Stimulated activated CD4-positive, alpha-beta T cell treated with anti-CD3 and anti-CD28 coated beads, Interleukin-2, amount 100 ng/mL, for 4 hours (primary cell): Measurements from ENCODE around the gene ZNF740.

Experiments
- DNase-seq: peaks from one replicate; pipeline ENCODE4 v3.0.0-alpha.2; 2020; ENCODE audit warnings: low read depth

ZNF740 gene

GRCh38 chr12:53214221-53214620, 33.7 kb downstream of the ZNF740 start:
- DNase-seq, result no peak

- DNase-seq, result no peak
Observed at GRCh38 chr12:53214687-53215455, 34.3 kb downstream of the ZNF740 start.

- DNase-seq, result no peak
Observed at GRCh38 chr12:53215497-53215896, 35.0 kb downstream of the ZNF740 start.

- DNase-seq, result no peak
Observed at GRCh38 chr12:53217051-53217930, 36.8 kb downstream of the ZNF740 start.

GRCh38 chr12:53217931-53218307, 37.4 kb downstream of the ZNF740 start:
- DNase-seq, result no peak

DNA sequence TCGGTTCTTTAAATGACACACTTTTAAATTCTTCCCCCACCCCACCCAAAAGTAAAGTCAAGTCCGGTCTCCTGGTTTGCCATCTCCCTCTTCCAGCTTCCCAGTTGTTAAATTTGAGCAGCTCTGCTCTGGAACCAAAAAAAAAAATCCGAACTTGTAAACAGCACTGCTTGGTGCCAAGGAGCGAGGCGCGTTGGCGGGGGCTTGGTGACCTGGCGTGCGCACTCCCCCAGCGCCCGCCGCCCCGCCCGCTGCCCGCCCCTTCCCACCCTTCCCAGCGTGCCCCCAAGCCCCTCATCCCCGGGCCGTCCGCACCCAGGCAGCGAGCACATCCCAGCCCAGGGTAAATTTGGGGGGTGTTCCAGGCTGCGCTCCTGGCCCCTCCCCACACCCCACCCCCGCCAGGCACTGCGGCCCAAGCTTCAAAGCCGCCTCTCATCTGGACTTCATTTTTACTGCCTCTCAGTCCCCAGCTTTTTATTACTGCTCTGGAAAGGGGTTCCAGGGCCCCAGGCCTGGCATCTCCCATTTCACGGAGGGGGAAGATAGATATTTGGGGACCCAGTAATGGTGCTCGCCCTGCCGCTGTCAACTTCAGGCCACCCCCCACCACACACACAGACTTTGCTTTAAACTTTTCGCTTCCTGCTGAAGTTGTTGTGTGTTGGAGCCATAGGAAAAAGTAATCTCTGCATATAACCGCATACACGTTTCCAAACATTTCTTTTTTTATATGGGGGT, 38.2 kb downstream of the ZNF740 start:
- DNase-seq, result no peak

DNA sequence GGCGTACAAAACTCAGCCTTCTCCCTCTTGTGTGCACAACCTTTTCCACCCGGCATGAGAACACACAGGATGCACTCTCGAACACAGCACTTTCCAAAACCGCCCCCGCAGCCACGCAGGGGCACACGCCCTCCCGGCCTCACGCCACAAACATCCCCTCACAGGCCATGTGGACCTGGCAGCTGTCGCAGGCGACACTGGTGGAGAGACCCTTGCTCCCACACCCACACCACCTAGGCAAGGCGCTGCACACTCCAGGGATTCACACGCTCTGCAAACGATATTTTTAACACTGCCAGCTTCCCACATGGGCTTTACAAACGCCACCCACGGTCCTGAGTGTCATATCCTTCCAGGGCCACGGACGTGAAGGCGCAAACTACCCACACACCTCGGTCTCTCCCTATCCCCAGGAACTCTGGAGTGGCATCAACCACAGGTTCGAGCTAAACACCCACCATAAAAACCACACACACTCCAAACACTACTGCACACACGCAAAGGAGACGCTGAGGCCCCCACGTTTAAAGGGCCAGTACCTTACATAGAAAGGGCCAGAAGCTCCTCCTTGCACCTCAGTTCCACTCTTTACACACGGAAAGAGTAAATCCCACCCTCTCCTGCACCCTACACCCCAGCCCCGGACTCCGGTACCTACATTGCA, 38.9 kb downstream of the ZNF740 start:
- DNase-seq, result peak; percentile 58

GRCh38 chr12:53219956-53220693, 39.6 kb downstream of the ZNF740 start:
- DNase-seq, result peak; percentile 55

DNA sequence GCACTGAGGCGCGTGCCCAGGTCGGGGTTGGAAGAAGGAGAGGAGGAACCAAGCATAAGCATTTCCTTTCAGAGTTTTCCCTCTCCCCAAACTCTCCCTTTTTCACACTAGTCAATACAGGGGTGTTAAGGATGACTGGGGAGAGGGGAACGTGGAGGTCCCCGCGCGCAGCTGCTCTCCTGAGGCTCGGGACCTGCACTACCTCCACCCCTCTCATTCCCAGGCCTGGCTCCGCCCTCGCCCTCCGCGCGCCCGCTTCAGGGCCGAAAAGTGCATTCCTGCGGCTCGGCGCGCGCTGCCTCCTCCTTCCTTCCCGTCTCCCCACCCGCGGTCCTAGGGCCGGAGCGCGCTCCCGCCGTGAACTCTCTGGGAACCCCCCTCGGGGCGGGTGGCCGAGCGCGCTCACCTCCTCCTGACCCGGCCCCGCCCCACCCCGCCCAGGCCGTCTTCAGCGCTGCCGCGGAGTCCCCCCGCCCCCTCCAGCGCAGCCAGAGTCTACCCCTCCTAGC, 40.2 kb downstream of the ZNF740 start:
- peak; percentile 53 for DNase-seq

DNA sequence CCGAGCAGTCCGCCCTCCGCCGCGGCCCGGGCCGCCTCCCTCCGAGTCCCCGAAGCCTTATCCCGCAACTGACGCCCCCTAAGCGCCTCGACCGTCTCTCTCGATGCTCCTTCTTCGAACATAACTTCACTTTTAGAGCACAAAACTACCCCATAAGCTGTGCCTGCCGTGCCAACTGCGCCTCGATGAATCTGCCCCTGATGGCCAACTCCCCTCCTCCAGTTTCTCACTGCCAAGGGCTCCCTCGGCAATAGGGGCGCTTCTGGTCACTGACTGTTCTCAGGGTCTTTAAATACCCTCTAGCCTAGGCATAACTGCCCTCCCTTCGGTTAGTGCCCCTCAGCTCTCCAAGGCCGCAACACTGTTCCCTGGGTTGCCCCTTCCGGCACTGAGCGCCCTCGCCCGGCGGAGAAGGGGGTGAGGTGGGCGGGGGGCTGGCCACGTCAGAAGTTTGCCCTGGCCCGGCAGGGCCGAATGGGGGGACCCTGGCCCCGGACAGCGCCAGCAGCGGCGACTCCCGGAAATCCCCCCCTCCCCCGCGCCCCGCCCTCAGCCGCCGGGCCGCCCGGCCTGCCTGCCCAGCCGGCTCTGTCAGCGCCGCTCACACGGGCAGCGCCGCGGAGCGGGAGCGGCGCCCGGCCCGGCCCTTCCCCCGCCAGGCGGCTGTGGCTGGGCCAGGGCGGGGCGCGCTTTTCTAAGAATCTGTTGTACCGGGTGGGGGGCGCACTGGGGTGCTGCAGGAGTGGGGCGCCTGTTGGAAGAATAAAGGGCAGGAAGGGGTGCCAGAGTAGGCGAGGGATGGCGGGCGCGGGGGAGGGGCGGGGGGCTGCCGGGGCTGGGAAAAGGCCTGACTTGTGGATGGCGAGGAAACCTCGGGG, 40.9 kb downstream of the ZNF740 start:
- no peak for DNase-seq

DNA sequence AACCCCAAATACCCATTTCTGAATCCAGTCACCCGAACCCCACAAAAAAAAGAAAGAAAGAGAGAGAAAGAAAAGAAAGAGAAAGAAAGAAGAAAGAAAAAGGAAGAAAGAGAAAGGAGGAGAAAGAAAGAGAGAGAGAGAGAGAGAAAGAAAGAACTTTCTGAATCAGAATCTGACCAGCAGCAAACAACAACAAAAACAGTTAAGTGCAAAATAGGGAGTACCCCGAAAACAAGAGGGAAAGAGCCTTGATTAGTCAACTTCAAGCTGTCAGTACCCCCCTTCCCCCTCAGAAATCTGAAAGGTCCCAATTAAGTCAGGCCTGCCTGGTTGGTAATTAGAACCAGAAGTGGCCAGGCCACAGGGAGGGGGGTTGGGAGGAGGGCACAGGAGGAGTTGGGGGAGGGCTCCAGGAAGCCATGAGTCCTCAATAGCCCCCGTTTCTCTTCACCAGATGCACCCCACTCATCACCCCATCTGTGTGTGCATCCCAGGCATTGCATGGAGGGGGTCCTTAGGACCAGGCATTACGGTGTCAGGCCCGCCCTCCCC, 41.7 kb downstream of the ZNF740 start:
- DNase-seq, result no peak

DNA sequence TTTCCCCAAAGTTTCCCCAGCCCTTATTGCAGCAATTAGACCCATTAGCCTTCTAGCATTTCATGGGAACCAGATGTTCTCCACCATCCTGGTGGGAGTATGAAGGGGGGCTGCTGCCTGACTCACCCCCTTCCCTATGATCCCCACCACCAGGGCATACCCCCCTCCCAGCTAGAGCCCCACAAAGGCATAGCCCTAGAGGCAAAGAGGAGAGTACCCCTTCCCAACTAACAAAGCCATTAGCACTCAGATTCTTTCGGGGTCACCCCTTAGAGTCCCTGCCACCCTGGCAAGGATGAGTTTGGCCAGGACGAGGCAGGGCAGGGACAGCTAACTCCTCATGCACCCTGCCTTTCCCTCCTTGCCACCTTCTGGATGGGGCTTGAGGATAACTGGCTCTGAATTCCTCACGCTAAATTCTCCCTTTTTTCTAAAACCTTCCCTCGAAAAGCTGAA, 42.3 kb downstream of the ZNF740 start:
- DNase-seq, result no peak

DNA sequence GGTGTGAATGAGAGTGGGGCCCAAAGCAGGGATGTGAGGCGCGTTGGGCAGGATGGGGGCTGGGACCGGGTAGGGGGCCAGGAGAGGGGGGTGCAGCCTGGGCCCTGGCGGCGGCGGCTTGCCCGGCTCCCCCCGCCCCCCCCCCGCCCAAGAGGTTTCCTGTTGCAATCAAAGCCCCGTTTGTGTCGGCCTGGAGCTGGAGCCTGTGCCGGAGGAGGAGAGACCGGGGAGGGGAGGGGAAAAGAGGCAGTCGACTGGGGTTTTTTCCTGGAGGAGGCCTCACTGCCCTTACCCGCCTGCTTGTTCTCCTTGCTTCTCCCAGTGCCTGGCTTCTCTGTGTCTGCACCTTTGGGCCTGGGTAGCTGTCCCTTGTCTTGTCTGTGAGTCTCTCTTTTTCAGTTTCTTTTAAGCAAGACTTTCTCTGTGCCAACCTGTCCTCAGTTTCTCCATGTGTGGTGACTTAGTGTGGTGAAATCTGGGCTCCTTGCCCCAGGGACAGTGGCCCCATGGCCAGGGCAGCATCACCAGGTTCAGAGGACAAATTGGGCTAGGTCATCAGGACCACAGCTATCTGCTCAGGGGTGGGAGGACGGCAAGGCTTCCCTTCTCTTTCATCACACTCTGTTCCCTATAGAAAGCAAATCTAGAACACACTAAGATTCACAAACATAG, 43.0 kb downstream of the ZNF740 start:
- no peak for DNase-seq

- DNase-seq, result no peak
Observed at GRCh38 chr12:53224061-53224896, 43.8 kb downstream of the ZNF740 start.

DNA sequence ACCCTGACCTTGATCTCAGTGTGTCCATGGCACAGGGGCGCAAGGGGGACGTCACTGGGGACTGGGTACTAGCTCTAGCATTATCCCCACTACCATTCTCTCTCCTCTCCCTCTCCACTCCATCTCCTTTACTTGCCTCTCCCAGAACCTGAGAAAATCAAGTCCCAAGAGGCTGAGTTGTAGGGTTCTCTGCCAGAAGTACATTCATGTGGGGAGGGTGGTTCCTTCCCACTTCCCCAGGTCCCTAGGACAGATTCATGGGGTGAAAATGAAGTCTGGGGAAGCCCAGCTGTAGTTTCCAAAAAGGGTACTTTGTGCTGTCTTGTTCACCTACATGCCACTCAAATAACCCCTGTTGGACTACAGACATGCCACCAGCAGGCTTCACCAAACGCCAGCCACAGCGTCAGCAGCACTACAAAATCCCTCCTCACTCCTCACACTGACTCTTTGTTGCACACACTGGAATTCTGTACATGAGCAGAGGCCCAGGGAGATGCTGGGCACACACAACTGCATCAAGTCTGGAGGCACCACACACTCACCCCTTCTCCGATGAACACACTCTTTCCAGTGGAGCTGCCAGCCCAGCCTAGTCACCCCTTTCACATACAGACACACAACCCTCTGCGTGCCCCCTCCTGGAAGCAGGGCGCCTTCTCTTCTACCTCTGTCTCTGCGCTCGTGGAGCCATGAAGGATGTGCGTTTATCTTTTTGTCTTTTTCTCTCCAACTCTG, 44.5 kb downstream of the ZNF740 start:
- DNase-seq, result no peak

DNA sequence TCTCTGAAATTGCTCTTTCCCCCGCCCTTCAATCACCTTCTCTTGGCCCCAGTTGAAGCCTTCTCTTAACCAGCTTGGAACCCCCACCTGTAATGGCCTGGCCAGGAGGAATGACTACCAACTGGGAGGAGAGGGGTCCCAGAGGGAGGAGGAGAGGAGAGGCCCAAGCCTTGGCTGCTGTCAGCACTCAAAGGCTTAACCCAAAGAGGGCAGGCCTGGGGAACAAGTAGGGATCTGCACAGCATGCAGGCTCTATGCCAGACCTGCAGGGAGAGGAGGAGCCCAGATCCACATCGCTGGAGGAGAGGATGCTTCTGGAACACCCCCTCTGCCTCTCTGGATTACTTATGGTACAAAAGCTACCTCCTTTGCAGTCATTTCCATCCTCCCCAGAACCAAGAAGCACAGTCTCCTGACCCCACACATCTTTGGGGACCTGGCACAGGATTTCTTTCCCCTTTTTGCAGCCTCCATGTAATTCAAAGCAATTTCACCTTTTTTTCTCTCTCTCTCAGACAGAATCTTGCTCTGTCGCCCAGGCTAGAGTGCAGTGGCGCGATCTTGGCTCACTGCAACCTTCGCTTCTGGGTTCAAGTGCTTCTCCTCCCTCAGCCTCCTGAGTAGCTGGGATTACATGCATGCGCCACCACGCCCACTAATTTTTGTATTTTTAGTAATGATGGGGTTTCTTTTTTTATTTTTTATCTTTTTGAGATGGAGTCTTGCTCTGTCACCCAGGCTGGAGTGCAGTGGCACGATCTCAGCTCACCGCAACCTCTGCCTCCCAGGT, 45.3 kb downstream of the ZNF740 start:
- no peak for DNase-seq

- no peak for DNase-seq
Observed at GRCh38 chr12:53226815-53227214, 46.3 kb downstream of the ZNF740 start.
